Measurements from ENCODE around the gene KRT14.
A peak's percentile ranks its signal among the peaks of the same experiment; 100 is the strongest.
"Not testable (repeated sequence)": the region's sequence is repeated elsewhere in the genome, so short reads cannot be mapped to it uniquely, and the experiment has no call there.

KRT14 gene

DNA sequence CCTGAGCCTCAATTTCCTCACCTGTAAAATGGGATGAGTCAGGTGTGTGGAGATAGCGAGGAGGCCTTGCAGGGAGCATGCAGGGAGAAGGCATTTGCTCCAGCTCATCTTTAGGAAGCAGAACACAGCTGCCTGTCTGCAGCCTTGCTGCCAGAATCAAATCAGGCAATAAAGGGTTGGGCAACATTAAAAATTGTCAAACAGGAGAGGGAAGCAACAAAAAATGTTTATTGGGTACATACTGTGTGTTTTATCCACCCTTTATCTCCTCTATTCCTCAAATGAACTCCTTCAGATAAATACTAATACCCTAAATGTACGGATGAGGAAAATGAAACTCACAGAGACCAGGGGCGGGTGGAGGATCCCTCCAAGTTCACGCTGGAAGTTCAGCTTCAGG is 13.6 kb upstream of the KRT14 start:
- DNase-seq = no peak

DNA sequence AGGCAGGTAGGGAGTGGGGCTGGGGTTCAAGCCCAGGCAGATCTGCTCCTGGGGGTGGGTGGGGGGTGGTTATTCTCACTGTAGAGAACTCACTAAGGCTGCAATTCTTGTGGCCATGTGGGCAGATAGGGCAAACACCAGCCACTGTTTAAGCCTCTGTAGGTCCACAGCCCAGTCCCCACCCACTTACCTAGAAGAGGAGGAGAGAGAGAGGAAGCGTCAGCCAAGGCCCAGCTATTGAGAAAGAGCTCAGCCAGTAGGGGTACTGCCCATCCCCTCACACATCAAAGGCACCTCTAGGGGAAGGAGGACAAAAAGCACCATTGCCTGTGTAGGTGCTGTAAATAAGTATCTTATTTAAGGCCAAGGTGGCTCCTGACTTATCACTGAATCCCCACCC is 13.0 kb upstream of the KRT14 start:
- no peak for DNase-seq

DNA sequence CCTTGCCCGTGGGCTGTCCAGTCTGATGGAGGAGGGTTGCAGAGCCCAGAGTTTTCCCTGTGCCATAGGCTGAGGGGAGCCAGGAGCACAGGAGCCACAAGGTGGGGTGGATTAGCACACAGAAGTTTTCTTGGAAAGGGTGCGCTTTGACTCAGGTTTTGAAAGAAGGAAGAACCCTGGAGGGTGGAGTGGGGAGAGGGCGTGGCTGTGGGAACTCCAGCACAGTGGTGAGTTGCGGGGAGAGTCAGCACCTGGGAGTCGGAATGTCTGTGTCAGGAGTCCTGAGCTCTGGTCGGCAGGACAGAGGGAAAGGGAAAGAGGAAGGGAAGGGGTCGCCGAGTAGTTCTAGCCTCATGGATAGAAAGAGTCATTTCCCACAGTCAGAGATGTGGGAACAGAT is 8.9 kb upstream of the KRT14 start:
- no peak for DNase-seq

DNA sequence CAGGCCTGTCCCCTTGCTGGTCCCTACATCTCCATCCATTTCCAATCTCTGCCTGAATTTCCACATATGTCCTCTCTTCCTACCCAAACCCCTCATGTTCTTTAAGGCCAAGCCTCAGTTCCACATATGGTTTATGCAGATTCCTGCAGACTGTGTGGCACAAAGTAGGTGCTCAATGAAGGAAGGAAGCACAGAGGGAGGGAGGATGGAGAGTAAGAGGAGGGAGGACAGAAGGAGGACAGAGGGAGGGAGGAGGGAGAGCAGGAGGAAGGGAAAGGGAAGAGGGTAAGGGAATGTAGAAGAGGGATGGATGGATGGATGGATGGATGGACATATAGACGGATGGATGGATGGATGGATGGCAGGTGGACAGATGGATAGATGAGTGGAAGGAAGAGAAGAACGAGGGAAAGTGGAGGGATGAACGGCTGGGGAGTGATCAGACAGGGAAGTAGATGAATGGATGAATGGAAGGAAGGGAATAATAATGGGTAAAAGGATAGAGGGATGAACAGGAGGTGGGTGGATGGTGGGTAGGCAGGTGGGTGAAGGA is 7.7 kb upstream of the KRT14 start:
- no peak for DNase-seq

DNA sequence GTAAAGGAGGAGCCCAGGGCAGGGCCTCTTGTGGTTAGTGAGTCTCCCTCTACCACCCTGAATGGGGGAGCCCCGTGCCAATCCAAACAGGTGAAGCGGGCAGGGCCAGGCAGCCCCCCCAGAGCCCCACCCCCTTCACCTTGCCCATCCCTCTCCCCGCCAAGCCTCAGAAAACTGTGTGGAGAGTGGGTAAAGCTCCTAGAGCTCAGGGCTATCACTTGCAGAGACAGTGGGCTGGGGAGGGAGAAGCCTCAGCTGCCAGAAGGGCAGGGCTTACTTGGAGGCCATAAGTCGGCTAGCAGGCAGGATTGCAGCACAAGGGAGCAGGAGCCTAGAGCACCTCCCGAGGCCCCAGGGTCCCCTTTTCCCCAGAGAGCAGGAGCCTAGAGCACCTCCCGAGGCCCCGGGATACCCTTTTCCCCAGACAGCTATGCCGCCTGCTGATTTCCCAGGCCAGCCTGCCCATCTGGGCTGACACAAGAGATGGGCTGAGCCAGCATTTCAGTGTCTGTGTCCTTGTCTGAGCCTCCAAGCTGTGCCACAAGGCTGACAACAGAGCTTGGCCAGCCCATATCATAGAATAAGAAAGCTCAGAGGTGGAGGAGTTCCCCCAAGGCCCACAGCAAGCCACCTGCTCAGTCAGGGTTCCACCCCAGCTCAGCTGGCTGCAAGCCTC is 6.7 kb upstream of the KRT14 start:
- DNase-seq = no peak

DNA sequence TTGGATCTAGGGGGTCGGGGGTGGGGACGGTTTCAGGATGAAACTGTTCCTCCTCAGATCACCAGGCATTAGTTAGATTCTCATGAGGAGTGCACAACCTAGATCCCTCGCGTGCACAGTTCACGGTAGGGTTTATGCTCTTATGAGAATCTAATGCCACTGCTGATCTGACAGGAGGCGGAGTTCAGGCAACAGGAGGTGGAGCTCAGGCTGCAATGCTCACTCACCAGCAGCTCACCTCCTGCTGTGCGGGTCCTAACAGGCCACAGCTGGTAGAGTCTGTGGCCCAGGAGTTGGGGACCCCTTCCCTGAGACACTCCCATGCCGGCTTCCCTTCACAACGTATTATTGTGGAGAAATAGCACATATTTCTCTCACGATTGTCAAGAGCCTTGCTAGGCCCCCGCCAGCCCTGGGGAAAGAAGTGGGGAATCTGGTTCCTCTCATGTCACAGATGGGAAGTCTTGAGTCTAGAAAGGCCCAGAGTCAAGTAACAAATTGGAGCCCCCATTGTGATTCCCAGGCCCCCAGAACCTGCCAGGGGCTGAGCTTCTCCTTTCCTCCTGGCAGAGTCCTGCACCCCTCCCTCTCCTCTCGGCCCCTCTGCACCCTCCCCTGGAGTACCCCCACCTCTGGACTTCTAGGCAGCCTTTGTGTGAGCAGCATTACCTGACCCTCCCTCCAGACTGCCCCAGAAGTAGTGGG is 6.1 kb upstream of the KRT14 start:
- DNase-seq = no peak

DNA sequence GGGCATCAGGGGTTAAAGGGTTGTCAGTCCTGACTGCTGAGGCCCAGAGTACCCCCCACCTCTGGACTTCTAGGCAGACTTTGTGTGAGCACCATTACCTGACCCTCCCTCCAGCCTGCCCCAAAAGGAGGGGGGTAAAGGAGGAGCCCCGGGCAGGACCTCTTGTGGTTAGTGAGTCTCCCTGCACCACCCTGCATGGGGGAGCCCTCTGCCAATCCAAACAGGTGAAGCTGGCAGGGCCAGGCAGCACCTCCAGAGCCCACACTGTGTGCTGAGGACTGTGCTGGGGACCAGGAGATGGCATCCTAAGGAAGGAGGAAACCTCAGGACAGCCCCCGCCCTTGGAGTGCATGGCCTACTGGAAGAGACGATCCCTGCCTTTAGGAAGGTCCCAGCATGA is 2.6 kb upstream of the KRT14 start:
- no peak for DNase-seq

DNA sequence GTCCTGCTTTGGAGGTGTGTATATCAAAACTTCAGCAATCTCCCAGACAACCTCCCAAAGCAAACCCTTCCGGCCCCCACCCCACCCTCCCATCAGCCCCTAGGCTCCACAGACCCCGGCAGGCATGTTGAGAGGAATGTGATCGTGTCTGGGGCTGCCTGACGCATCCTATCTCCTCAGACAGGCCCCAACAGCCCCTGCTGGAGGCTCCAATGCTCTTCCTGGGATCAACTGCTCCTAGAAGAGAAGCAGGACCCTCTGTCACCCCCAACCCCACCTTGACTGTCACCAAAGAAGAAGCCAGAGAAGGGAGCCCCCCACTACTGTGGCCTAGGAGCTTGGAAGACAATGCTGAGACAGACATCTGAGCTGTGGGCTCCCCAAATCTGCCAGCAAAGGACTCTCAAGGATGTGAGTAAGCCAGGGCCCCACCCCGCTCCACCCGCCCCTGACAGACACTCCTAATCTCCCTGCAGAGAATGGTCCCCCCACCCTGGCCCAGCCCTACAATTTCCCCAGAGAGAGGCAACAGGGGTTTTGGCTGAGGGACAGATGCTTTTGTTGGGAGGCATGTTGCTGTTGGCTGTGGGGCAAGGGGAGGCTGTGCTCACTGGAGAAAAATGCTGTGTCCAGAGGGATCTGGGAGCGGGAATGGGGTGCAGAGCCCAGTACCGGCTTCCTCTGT is 1.6 kb upstream of the KRT14 start:
- DNase-seq = no peak

DNA sequence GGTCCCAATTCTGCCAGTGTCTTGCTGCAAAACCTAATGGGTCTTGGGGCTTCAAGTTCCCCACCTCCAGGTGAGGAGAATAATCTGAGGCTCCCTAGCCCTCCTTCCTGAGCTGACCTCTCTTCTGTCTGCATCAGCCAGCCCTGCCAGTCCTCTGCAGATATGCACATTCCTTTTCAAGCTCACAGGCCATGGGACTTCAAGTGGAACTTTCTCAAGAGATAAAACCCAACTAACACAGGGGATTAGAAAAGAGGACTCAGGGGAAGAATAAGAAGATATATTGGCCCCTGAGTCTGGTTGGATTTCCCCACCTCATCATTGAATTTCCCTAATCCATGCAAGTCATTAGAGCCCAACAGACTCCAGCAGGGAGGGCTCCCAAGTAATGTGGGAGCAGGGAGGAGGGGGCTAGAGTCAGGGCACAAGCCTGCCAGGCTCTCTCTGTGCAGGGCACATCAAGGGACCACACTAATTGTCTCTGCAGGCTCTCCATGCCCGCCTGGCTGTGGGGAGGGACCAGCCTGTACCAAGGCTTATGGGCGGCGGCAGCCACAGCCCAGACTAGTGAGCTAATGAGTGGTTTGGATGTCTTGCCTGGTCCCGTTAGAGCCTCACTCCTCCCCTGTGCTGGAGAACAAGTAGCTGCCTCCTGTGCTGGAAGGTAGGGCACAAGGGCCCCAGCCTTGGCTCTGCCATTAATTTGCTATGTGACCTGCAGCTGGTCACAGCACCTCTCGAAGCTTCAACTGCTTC is 1.2 kb downstream of the KRT14 start:
- no peak for DNase-seq

DNA sequence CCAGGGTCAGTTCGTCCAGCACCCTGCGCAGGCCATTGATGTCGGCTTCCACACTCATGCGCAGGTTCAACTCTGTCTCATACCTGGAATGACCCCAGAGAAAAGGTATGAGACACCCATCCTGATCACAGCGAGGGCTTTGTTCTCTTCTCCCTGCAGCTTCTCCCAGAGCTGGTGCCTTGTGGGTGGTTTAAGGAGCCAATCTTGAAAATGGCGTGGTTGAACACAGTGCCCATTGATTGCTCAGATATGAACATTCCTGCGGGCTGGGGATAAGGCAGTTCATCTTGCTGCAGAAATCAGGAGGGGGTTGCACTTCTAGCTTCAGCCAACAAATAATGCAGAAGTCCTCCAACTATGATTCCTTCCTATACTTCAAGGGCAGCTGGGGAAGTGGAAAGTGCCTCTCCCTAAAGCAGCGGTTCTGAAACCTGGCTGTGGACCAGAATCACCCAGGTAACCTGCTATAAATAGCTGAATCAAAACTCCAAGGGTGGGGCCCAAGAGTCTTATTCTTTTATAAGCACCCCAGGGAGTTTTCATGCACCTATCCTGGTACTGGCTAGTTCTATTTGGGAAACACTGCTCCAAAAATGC is 2.3 kb downstream of the KRT14 start:
- DNase-seq = not testable (repeated sequence)

DNA sequence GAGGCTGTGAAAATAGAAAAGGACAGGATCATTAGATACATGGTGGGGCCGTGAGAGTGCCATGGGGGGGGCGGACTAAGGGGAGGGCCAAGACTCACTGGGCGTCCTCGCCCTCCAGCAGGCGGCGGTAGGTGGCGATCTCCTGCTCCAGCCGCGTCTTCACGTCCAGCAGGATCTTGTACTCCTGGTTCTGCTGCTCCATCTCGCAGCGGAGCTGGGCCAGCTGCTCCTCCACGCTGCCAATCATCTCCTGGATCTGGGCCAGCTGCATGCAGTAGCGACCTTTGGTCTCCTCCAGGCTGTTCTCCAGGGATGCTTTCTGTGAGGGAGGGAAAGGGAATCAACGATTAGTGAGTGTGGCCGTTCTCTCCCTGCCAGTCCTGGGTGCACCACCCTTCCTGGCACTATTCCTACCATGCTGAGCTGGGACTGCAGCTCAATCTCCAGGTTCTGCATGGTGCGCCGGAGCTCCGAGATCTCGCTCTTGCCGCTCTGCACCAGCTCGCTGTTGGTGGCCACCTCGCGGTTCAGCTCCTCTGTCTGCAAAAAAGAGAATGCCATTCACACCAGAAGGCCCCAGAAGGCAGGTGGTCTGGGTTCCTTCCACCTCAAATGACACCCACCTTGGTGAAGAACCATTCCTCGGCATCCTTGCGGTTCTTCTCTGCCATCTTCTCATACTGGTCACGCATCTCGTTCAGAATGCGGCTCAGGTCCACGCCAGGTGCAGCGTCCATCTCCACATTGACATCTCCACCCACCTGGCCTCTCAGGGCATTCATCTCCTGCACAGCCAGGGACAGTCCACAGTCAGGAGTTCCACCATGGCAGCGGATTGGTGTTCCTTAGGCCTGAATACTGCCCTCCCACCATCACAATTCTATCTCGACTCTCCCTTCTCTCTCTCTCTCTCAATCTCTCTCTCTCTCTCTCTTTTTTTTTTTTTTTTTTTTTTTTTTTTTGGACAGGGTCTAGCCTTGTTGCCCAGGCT is 3.3 kb downstream of the KRT14 start:
- no peak for DNase-seq

DNA sequence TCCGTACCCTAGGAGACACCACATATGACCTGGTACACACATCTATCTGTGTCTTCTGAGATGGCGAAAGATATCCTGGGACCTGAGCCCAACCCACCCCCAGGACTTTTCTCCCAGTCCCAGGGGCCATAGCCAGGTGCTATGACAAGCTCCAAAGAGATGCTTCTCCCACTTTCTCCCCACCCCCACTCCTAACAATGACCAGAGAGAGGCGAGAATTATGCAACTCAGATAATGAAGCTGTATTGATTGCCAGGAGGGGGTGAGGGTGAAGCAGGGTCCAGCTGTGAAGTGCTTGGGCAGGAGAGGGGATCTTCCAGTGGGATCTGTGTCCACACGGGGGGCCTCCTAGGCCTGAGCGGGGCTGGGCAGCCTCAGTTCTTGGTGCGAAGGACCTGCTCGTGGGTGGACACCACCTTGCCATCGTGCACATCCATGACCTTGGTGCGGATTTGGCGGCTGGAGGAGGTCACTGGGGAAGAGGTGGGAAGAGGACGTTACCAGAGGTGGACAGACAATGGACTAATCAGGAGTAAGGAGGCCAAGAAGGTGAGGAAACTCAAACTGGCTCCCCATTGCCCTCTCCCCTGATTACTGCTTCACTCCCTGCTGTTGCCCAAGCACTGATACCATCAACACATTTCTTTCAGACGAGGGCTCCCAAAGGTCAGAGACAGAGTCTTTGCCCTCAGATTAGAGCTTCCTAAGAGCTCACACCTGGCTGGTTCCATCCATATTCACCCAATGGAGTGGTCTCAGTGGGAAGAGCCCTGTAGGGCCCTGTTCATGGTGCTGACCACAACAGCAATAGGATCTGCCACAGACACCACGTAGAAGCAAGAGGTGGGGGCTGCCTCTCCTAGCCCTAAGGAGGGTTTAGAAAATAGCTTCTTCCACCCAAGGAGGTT is 4.4 kb downstream of the KRT14 start:
- not testable (repeated sequence) for DNase-seq

DNA sequence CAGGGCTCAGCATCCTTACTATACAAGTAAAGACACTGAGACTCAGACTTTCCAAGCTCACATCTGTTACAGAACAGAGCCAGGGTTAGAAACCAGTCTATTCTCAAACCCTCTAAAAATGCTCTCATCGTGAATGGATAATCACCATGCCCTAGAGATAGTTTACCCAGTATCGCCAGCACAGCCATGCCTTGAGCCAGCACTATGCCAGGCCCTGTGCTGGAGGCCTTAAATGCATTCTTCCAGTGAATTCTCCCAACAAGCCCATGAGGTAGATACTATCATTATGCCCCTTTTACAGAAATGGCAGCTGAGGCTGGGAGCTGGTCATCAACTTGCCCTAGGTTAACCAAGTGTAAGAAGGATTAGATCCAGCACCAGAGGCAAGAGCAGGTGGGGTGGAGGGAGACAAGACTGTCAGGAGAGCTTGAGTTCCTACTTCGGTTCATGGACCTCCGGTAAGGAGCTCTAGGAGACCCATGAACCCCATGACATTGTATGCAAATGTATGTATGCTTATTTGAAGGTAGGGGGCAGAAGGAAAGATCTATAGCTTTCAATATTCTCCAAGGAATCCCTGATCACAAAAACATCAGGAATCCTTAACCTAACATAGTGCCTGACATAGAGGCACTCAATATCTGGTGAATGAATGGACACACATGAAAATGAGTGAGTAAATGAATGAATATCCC is 5.2 kb downstream of the KRT14 start:
- no peak for DNase-seq

DNA sequence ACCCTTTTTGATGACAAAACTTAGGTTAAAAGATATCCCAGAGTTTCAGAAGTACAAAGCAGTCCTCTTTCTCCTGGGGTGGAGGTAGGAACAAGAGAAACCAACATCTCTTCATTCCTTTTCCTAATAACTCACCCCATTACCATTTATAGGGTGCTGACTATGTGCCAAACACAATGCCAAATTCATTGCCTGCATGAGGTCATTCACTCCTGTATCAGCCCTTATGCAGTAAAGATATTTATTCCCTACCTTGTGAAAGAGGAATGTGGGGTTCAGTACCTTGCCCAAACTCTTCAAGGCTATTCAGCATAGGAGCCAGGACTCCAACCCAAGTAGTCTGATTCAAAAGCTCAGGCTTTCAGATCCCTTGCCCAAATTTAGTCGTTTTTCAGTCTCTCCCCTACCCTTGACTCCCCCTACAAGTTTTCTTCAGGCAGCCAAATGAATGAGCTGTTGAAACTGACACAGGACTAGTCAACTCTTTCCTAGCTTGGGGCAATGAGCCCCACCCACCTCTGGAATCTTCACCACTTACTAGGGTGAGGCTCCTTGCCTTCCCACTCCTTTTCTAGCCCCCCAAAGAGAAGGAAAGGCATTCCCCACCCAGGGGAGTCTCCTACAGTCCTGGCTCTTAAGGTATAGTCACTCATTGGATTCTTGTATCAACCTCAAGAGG is 5.9 kb downstream of the KRT14 start:
- no peak for DNase-seq

DNA sequence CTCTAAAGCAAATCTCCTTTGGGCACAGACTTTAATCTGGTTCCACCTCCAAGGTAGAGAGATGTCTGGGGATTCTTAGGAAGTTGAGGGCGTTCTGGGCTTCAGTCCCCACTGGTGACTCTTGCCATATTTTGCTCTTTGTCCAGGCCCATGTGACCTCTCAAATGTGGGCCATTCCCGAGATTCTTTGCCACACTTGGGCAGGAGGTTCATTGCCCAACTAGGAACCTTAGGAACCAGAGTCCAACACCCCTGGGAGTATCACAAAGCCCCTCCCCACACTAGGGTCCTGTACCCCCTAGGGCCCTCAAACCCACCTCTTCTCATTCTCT is 6.5 kb downstream of the KRT14 start:
- DNase-seq = no peak

DNA sequence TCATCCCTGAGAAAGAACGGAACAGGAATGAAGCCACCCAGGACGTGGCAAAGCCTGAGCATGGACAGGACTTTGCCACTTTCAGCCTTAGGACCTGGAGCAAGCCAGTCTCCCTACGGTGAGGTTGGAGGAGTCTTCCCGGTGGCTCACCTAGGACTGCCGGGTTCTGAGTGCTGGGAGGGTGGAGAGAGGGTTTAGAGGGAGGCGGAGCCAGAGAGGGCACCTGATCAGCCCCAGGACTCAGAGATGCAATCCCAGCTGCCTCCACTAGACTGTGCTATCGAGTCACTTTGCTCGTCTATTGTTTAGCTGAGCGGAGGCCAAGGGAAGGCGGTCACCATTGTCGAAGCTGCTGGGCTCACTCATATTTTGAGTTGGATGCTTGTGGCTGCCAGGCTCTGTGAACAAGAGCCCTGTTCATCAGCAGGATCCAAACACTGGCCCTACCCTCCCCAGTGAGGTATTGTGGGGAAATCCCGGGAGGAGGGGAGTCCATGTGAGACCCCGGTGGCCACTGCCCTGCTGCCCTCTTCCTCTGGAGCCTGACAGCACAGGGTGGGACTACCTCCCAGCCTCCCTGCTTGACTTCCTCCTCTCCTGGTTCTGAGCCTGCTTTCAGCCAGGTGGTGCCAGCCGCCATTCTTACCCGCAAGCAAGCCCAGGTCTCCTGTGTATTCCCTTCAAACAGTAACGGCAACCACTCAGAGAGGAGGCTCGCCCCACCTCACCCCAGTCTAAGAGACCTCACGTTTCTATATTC is 7.0 kb downstream of the KRT14 start:
- peak; percentile 52 for DNase-seq

DNA sequence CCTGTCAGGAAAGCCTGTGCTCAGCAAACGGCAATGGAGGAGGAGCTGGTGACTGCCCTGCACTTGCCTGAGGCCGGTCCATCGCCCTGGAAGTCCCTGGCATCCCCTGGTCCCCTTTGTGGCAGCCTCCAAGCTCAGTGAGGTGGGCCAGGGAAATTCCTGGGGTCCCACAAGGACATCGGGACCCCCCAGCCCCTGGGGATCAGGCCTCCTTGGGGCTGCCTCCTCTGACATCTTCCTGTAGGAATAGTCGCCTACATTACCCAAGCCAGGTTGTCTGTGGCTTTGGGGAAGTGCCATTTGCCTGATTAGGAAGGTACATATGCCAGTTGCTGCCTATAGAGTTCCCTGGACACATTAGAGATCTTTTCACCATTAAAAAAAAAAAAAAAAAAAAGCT is 7.7 kb downstream of the KRT14 start:
- DNase-seq = no peak

DNA sequence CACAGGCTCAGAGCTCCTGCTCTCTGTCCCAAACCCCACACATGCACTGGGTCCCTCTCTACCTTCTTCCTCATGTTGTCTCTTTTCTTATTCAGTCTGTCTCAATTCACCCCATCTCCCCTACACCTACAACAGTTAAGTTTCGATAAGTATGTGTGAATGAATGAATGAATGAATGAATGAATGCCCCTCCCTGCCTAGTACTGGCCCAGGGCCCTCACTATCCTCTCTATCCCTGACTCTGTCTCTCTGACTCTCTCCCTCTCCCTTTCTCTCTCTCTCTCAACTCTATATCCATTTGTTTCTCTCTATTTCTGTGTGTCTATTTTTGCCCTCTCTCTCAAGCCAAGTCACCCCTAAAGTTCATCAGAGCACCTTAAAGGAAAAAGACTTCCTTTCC is 8.2 kb downstream of the KRT14 start:
- no peak for DNase-seq

DNA sequence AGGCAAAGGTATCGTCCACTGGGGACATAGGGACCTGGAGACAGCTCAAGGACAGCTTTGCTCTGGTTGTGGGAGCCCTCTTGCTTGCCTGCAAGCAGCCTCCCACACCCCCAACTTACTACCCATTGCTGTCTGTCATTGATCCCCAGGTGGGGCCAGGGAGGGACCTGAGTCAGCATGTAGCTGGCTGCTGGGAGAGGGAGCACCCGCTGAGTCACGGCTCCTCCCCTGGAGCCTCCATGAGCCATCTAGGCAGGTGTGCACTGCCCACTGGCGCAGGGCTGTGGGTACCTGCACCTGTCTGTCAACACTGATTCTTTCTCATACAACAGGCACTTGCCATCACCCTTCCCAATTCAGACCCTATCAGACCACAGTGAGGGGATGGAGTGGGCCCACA is 10.0 kb downstream of the KRT14 start:
- DNase-seq = not testable (repeated sequence)

All from NCI-H2171 (cell line).